Measurements from ENCODE around the gene ITGA8. TPM values are rescaled to one million over a fixed set of nuclear protein-coding genes. Genes with fewer than 3 reads are reported as not detected.

Gene ITGA8
- total RNA-seq, 2 experiments from 2014 or later = not detected

DNA sequence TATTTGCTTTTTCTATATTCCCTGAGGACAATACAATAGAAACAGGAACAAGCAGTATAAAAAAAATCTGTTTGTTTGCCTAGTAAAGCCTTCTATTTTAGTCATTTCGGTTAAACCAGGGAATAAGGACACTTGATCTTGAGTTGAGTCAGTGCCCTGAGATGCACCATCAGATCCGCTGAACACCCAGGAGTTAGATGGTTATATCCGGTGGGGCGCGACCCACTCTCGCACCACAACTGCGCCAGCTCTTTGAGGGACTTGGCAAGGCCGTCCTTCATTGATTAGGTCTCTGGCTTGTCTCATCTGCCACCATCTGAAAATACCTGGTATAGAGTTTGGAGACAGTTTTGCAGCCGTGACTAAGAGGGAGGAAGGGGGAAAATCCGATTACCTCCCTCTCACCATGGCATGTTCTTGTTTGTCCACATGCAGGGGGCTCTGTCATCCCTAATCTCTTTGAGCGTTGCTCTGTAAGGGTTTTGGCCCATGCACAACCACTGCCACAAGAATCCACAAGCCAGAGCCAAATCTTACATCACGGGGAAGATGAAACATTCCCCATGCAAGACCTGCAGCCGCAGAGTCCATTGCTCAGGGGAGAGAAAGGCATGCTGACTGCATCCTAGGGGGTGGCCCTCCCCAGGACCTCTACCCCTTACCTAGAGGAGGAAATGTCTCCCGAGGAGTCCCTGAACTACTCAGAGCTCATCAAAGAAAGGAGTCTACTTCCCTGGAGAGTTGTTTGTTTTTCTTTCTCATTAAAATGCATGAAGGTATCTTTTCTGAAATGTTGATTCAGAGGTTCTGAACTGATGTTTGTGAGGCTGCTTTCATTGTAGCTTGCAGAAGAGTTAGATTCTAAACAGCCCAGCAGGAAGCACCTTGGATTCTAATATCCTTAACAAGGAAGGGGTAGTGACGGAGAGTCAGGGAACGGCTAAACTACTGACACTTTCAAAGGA is 247.0 kb downstream of the ITGA8 start:
- Mint-ChIP-seq H3K4me1 (ENCODE audit: low read depth) (no peaks in the 10 kb centered on the region), H3K36me3 (ENCODE audit: low read depth) (no peaks in the 10 kb centered on the region), H3K27ac (no peak overlapping the region), H3K4me3 (no peak overlapping the region), H3K9me3 (no peaks in the 10 kb centered on the region), H3K27me3 (peaks cover 65% of the 10 kb centered on the region)
- POLR2A ChIA-PET = no interaction called here
- Histone ChIP-seq H3K27me3 (ENCODE audit: control insufficient read depth in 1 of 2, insufficient read depth in 2 of 2, low read length in 2 of 2) (peaks cover 0 to 9% of the 10 kb centered on the region in 2 experiments), H3K4me3 (ENCODE audit: low read length) (no peak overlapping the region), H3K27ac (ENCODE audit: low read depth in 1 of 2, low read length in 2 of 2) (no peak overlapping the region), H3K36me3 (ENCODE audit: insufficient read depth, low read length) (no peaks in the 10 kb centered on the region), H3K4me1 (ENCODE audit: insufficient read depth, low read length) (no peaks in the 10 kb centered on the region), H3K9me3 (ENCODE audit: control insufficient read depth in 1 of 2, insufficient read depth in 1 of 2, low read length in 2 of 2) (no peaks in the 10 kb centered on the region)
- TF ChIP-seq, protein P1, sequence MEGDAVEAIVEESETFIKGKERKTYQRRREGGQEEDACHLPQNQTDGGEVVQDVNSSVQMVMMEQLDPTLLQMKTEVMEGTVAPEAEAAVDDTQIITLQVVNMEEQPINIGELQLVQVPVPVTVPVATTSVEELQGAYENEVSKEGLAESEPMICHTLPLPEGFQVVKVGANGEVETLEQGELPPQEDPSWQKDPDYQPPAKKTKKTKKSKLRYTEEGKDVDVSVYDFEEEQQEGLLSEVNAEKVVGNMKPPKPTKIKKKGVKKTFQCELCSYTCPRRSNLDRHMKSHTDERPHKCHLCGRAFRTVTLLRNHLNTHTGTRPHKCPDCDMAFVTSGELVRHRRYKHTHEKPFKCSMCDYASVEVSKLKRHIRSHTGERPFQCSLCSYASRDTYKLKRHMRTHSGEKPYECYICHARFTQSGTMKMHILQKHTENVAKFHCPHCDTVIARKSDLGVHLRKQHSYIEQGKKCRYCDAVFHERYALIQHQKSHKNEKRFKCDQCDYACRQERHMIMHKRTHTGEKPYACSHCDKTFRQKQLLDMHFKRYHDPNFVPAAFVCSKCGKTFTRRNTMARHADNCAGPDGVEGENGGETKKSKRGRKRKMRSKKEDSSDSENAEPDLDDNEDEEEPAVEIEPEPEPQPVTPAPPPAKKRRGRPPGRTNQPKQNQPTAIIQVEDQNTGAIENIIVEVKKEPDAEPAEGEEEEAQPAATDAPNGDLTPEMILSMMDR (IDR thresholded peaks at IDR 0.05) = no peak
- CTCF ChIA-PET = no interaction called here
- ATAC-seq (ENCODE audit: poor library complexity) = no peak
- DNase-seq = no peak
- intact Hi-C loops (cut with DNase I, micrococcal nuclease) = no loop called here

DNA sequence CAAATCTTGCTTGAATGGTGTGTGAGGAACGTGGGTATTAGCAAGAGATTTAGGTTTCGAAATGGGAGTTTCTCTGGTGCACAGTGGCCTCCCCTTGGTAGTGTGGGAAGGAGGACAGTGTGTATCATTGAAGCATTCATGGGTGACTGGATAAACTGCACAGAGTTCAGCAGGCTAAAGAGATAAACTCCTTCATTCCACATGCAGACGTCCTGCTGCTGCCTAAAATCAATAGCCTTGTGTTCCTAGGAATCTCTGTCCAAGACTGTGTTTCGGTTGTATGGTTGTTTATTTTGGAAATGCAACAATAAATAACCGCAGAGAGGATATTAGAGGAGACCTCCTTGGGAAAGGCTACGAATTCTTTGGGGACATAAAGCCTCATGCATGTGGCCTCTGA is 247.7 kb downstream of the ITGA8 start:
- intact Hi-C loops (cut with DNase I, micrococcal nuclease) = no loop called here
- POLR2A ChIA-PET = no interaction called here

DNA sequence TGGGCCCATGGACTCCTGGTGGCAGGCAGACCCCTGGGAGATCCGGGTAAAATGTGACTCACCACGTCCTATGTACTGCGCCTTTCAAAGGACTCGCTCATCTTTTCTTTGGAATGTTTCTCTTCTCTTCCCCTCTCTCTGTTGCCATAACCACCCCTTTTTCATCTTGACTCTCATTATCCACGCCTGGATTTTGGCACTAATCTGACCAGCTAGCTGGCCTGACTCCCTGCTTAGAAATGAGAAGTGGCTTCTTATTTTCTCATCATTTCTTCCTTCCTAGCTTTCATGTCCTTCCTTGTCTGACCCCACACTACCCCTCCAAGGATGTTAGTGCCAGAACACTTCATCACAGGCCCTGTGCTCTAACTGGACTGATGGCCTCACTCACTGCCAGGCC is 250.6 kb downstream of the ITGA8 start:
- no peak for ATAC-seq (ENCODE audit: poor library complexity)

More for the DNA sequence above, 247.7 kb downstream of the ITGA8 start:
- Mint-ChIP-seq H3K27me3 (peaks cover 66% of the 10 kb centered on the region), H3K4me1 (ENCODE audit: low read depth) (no peaks in the 10 kb centered on the region), H3K4me3 (no peak overlapping the region), H3K9me3 (no peaks in the 10 kb centered on the region), H3K36me3 (ENCODE audit: low read depth) (no peaks in the 10 kb centered on the region), H3K27ac (no peak overlapping the region)
- CTCF ChIA-PET = no interaction called here
- Histone ChIP-seq H3K36me3 (ENCODE audit: insufficient read depth, low read length) (no peaks in the 10 kb centered on the region), H3K27ac (ENCODE audit: low read depth in 1 of 2, low read length in 2 of 2) (no peak overlapping the region), H3K4me3 (ENCODE audit: low read length) (no peak overlapping the region), H3K9me3 (ENCODE audit: control insufficient read depth in 1 of 2, insufficient read depth in 1 of 2, low read length in 2 of 2) (no peaks in the 10 kb centered on the region), H3K4me1 (ENCODE audit: insufficient read depth, low read length) (no peaks in the 10 kb centered on the region), H3K27me3 (ENCODE audit: control insufficient read depth in 1 of 2, insufficient read depth in 2 of 2, low read length in 2 of 2) (peaks cover 4 to 9% of the 10 kb centered on the region in 2 experiments)
- no peak for DNase-seq
- ATAC-seq (ENCODE audit: poor library complexity) = no peak
- TF ChIP-seq, protein P1 (IDR thresholded peaks at IDR 0.05) = no peak

More for the DNA sequence above, 250.6 kb downstream of the ITGA8 start:
- no peak overlapping the region for H3K27ac ChIP-seq (ENCODE audit: low read depth in 1 of 2, low read length in 2 of 2)
- H3K27me3 ChIP-seq (ENCODE audit: control insufficient read depth in 1 of 2, insufficient read depth in 2 of 2, low read length in 2 of 2) = peaks cover 6 to 9% of the 10 kb centered on the region in 2 experiments
- Mint-ChIP-seq H3K27ac (no peak overlapping the region), H3K4me1 (ENCODE audit: low read depth) (no peaks in the 10 kb centered on the region), H3K27me3 (peaks cover 66% of the 10 kb centered on the region), H3K9me3 (no peaks in the 10 kb centered on the region), H3K4me3 (no peak overlapping the region), H3K36me3 (ENCODE audit: low read depth) (no peaks in the 10 kb centered on the region)
- H3K4me1 ChIP-seq (ENCODE audit: insufficient read depth, low read length) = no peaks in the 10 kb centered on the region
- TF ChIP-seq, protein P1 (IDR thresholded peaks at IDR 0.05) = no peak
- CTCF ChIA-PET = no interaction called here
- H3K36me3 ChIP-seq (ENCODE audit: insufficient read depth, low read length) = no peaks in the 10 kb centered on the region
- H3K9me3 ChIP-seq (ENCODE audit: control insufficient read depth in 1 of 2, insufficient read depth in 1 of 2, low read length in 2 of 2) = peaks cover 0 to 3% of the 10 kb centered on the region in 2 experiments
- intact Hi-C loops (cut with DNase I, micrococcal nuclease) = no loop called here
- no peak overlapping the region for H3K4me3 ChIP-seq (ENCODE audit: low read length)
- POLR2A ChIA-PET = no interaction called here
- DNase-seq = no peak
